Muscle of leg (tissue), 11 donors: ENCODE results near the gene APC2. TPM values are rescaled to one million over a fixed set of nuclear protein-coding genes. Genes with fewer than 3 reads are reported as not detected.

Source experiments
- DNase-seq: peaks from one replicate; pipeline ENCODE4 v3.0.0; 2013
- H3K27ac ChIP-seq: one replicate; pipeline ENCODE4 v1.5.1; 2013; ENCODE audit warnings: mild to moderate bottlenecking, low read length, control low read depth
- H3K27me3 ChIP-seq: one replicate; pipeline ENCODE4 v1.6.1; 2013; ENCODE audit warnings: low read length; ENCODE audit not compliant: control insufficient read depth, insufficient read depth
- H3K36me3 ChIP-seq: one replicate; pipeline ENCODE4 v1.6.1; 2013; ENCODE audit warnings: low read length; ENCODE audit not compliant: control insufficient read depth, insufficient read depth
- H3K4me1 ChIP-seq: one replicate; pipeline ENCODE4 v1.6.1; 2013; ENCODE audit warnings: low read length; ENCODE audit not compliant: control insufficient read depth, insufficient read depth
- H3K4me3 ChIP-seq: one replicate; pipeline ENCODE4 v1.5.1; 2013; ENCODE audit warnings: low read length, control low read depth
- H3K9me3 ChIP-seq: replicated peaks from 2 replicates; pipeline ENCODE4 v1.6.1; 2013; ENCODE audit warnings: low read depth, low read length; ENCODE audit not compliant: control insufficient read depth
- WGBS: methylation state at CpG from one replicate; pipeline ENCODE4 v1.1.5; 2013; ENCODE audit warnings: missing lambda C conversion rate; ENCODE audit not compliant: insufficient coverage; 5-methylcytosine and 5-hydroxymethylcytosine counted together
- polyA plus RNA-seq, 8 donors: library from polyadenylated mRNA; unstranded; fragments of 120-200 nt; gene quantifications; one replicate each; pipeline versions ENCODE4 v1.2.1 to v1.2.3, GENCODE V29; 2013; ENCODE audit warnings: inconsistent platforms in 1 of 8, low replicate concordance in 1 of 8; ENCODE audit not compliant: insufficient read length in 8 of 8, insufficient read depth in 1 of 8
- total RNA-seq: library from RNA; stranded (reverse); fragments of 120-200 nt; gene quantifications from one replicate; pipeline ENCODE4 v1.2.4, GENCODE V29; 2013

The APC2 gene
- total and polyA plus RNA-seq, 9 donors: 0.40 to 1.3 (median 1.1) TPM

- DNase-seq: no peak
- Histone ChIP-seq H3K36me3 (peaks cover 16% of the 10 kb centered on the region), H3K27ac (peak within 1 kb of the TSS; percentile 88), H3K27me3 (peaks cover 4% of the 10 kb centered on the region), H3K9me3 (no peaks in the 10 kb centered on the region), H3K4me3 (peak within 1 kb of the TSS; percentile 97), H3K4me1 (peaks cover 44% of the 10 kb centered on the region)
- WGBS: under 1% methylated on average over 110 of the region's 121 CpGs
Measured at GRCh38 chr19:1407528-1408299, 42.2 kb upstream of the APC2 start, which contains the start of gene DAZAP1. DAZAP1 (plus strand) TSS chr19:1407586; CDS start chr19:1407774, 188 bp downstream.

GRCh38 chr19:1408300-1409203, 41.4 kb upstream of the APC2 start:
- peak overlapping the region; percentile 97 for H3K4me3 ChIP-seq
- peaks cover 25% of the 10 kb centered on the region for H3K36me3 ChIP-seq
- peak overlapping the region; percentile 88 for H3K27ac ChIP-seq
- peak; percentile 65 for DNase-seq
- H3K4me1 ChIP-seq: peaks cover 48% of the 10 kb centered on the region
- H3K27me3 ChIP-seq: no peaks in the 10 kb centered on the region
- 0% methylated on average over 47 of the region's 69 CpGs for WGBS
- no peaks in the 10 kb centered on the region for H3K9me3 ChIP-seq

- no peaks in the 10 kb centered on the region for H3K27me3 ChIP-seq
- 66% methylated on average over 21 of the region's 33 CpGs for WGBS
- H3K4me1 ChIP-seq: peaks cover 48% of the 10 kb centered on the region
- no peak for DNase-seq
- H3K36me3 ChIP-seq: peaks cover 25% of the 10 kb centered on the region
- peak overlapping the region; percentile 88 for H3K27ac ChIP-seq
- no peaks in the 10 kb centered on the region for H3K9me3 ChIP-seq
- peak overlapping the region; percentile 97 for H3K4me3 ChIP-seq
Measured at GRCh38 chr19:1409204-1410005, 40.5 kb upstream of the APC2 start.

- H3K4me1 ChIP-seq: peaks cover 53% of the 10 kb centered on the region
- H3K4me3 ChIP-seq: no peak overlapping the region
Measured at GRCh38 chr19:1410136-1410786, 39.7 kb upstream of the APC2 start.

GRCh38 chr19:1410789-1411188, 39.1 kb upstream of the APC2 start:
- Histone ChIP-seq H3K36me3 (peaks cover 28% of the 10 kb centered on the region), H3K27ac (no peak overlapping the region), H3K4me1 (peaks cover 59% of the 10 kb centered on the region), H3K9me3 (no peaks in the 10 kb centered on the region), H3K4me3 (no peak overlapping the region), H3K27me3 (no peaks in the 10 kb centered on the region)
- no peak for DNase-seq
- 81% methylated on average over 9 of the region's 9 CpGs for WGBS

More at GRCh38 chr19:1410136-1410786, 39.7 kb upstream of the APC2 start:
- Histone ChIP-seq H3K27ac (no peak overlapping the region), H3K27me3 (no peaks in the 10 kb centered on the region), H3K36me3 (peaks cover 28% of the 10 kb centered on the region), H3K9me3 (no peaks in the 10 kb centered on the region)
- no peak for DNase-seq
- WGBS: 71% methylated on average over 20 of the region's 23 CpGs

GRCh38 chr19:1411255-1412191, 38.4 kb upstream of the APC2 start:
- peaks cover 64% of the 10 kb centered on the region for H3K4me1 ChIP-seq
- H3K27ac ChIP-seq: peak overlapping the region; percentile 65
- 60% methylated on average over 21 of the region's 29 CpGs for WGBS
- H3K36me3 ChIP-seq: peaks cover 33% of the 10 kb centered on the region
- no peaks in the 10 kb centered on the region for H3K27me3 ChIP-seq
- no peaks in the 10 kb centered on the region for H3K9me3 ChIP-seq
- no peak overlapping the region for H3K4me3 ChIP-seq
- DNase-seq: peak; percentile 80

- Histone ChIP-seq H3K27me3 (no peaks in the 10 kb centered on the region), H3K27ac (no peak overlapping the region)
Measured at GRCh38 chr19:1412323-1412923, 37.5 kb upstream of the APC2 start.

GRCh38 chr19:1412995-1413800, 36.7 kb upstream of the APC2 start:
- no peaks in the 10 kb centered on the region for H3K27me3 ChIP-seq
- no peak for DNase-seq
- WGBS: 80% methylated on average over 15 of the region's 36 CpGs
- H3K27ac ChIP-seq: no peak overlapping the region
- H3K36me3 ChIP-seq: peaks cover 41% of the 10 kb centered on the region
- no peaks in the 10 kb centered on the region for H3K9me3 ChIP-seq
- H3K4me1 ChIP-seq: peaks cover 70% of the 10 kb centered on the region
- H3K4me3 ChIP-seq: no peak overlapping the region

More at GRCh38 chr19:1412323-1412923, 37.5 kb upstream of the APC2 start:
- 72% methylated on average over 18 of the region's 21 CpGs for WGBS
- H3K4me1 ChIP-seq: peaks cover 68% of the 10 kb centered on the region
- H3K36me3 ChIP-seq: peaks cover 37% of the 10 kb centered on the region
- H3K9me3 ChIP-seq: no peaks in the 10 kb centered on the region
- no peak overlapping the region for H3K4me3 ChIP-seq
- no peak for DNase-seq
